ENCODE measurements around the gene ELAVL1. TPM values are rescaled to one million over a fixed set of nuclear protein-coding genes. Genes with fewer than 3 reads are reported as not detected.

The ELAVL1 gene
- total and polyA plus RNA-seq, 2 of the 13 experiments (the other 11 are each of a cell fraction or from before 2014, with no cell fraction given) = 27.9 to 38.4 TPM

GRCh38 chr19:8020681-8021080, 15.2 kb upstream of the ELAVL1 start:
- H4K20me1 ChIP-seq (ENCODE audit: insufficient read depth, low read length) = no peaks in the 10 kb centered on the region
- H3K79me2 ChIP-seq (ENCODE audit: insufficient read depth, low read length) = no peaks in the 10 kb centered on the region
- H3K27ac ChIP-seq (ENCODE audit: extremely low read length, insufficient read depth, low read length) = no peak overlapping the region
- POLR2A ChIA-PET = no interaction called here
- H3K36me3 ChIP-seq (replicated peaks in 1 of 2; ENCODE audit: control insufficient read depth in 1 of 2, insufficient read depth in 2 of 2, low read length in 2 of 2) = no peaks in the 10 kb centered on the region
- no peak overlapping the region for H3K4me2 ChIP-seq (ENCODE audit: low read depth, low read length)
- H3K27me3 ChIP-seq (ENCODE audit: control insufficient read depth in 1 of 2, insufficient read depth in 2 of 2, low read length in 2 of 2) = peaks cover 0 to 3% of the 10 kb centered on the region in 2 experiments; a peak in 1 of 5 replicates
- H3K9me3 ChIP-seq (ENCODE audit: low read length) = no peaks in the 10 kb centered on the region
- intact Hi-C loops (cut with micrococcal nuclease; ENCODE audit: unreplicated experiment) = no loop called here
- H3K9ac ChIP-seq (ENCODE audit: insufficient read depth, low read depth, low read length) = no peak overlapping the region
- ATAC-seq (no peak), FAIRE-seq (no peak), DNase-seq (ENCODE audit: low spot score) (no peak)
- H3K4me3 ChIP-seq (replicated peaks in 1 of 3; ENCODE audit: insufficient read depth in 1 of 3, low read depth in 2 of 3, low read length in 3 of 3) = no peak overlapping the region
- in situ Hi-C loops (cut with HindIII; ENCODE audit: extremely low pct_ligation_motif_present, low pct_unique_long_range_greater_than_20kb) = loop anchor here (25.0 kb wide), 1 partner anchor 242 kb away; no protein-coding TSS in a partner anchor
- H2AFZ ChIP-seq (ENCODE audit: low read length) = no peak overlapping the region
- H3K4me1 ChIP-seq (ENCODE audit: insufficient read depth, low read length) = peaks cover 41% of the 10 kb centered on the region
- CTCF ChIA-PET (ENCODE audit: low intra/inter-chr PET ratio, low total read pairs) = no interaction called here
- no TSS peak for BruUV-seq (replicated peaks)
- no peak for TF ChIP-seq KAT8 (CRISPR knock-in tag; IDR thresholded peaks at IDR 0.05)
- no peak for TF ChIP-seq NCOR1 (IDR thresholded peaks at IDR 0.05; ENCODE audit: borderline replicate concordance, low read length)
- no peak for TF ChIP-seq ZNF530 (CRISPR knock-in tag; IDR thresholded peaks at IDR 0.05; ENCODE audit: low read depth)
- no peak for TF ChIP-seq ZFP36L2 (CRISPR knock-in tag; IDR thresholded peaks at IDR 0.05)
- TF ChIP-seq ZNF331 (CRISPR knock-in tag; IDR thresholded peaks at IDR 0.05) = no peak
- TF ChIP-seq ZNF282 (IDR thresholded peaks at IDR 0.05; ENCODE audit: partially characterized antibody) = no peak
- TF ChIP-seq NCOA1 (CRISPR knock-in tag; IDR thresholded peaks at IDR 0.05) = no peak
- TF ChIP-seq MTF1 (CRISPR knock-in tag; IDR thresholded peaks at IDR 0.05) = no peak
- 77% methylated on average over 9 of the region's 9 CpGs for WGBS (ENCODE audit: low lambda C conversion rate)

- no peaks in the 10 kb centered on the region for H3K9me3 ChIP-seq (ENCODE audit: low read length)
- no peak overlapping the region for H3K9ac ChIP-seq (ENCODE audit: insufficient read depth, low read depth, low read length)
- intact Hi-C loops (cut with micrococcal nuclease; ENCODE audit: unreplicated experiment) (loop anchor here (5.0 kb wide), 1 partner anchor 139 kb away; no protein-coding TSS in a partner anchor), in situ Hi-C loops (cut with HindIII; ENCODE audit: extremely low pct_ligation_motif_present, low pct_unique_long_range_greater_than_20kb) (loop anchor here (25.0 kb wide), 1 partner anchor 244 kb away; no protein-coding TSS in a partner anchor)
- peak; percentile 89 for ATAC-seq
- H3K4me1 ChIP-seq (ENCODE audit: insufficient read depth, low read length) = peaks cover 36% of the 10 kb centered on the region
- no peak overlapping the region for H3K27ac ChIP-seq (ENCODE audit: extremely low read length, insufficient read depth, low read length)
- 66% methylated on average over 14 of the region's 14 CpGs for WGBS (ENCODE audit: low lambda C conversion rate)
- FAIRE-seq = peak; percentile 21
- no peak overlapping the region for H3K4me3 ChIP-seq (replicated peaks in 1 of 3; ENCODE audit: insufficient read depth in 1 of 3, low read depth in 2 of 3, low read length in 3 of 3)
- H3K4me2 ChIP-seq (ENCODE audit: low read depth, low read length) = no peak overlapping the region
- peaks cover 0 to 3% of the 10 kb centered on the region in 2 experiments; a peak in 1 of 5 replicates for H3K27me3 ChIP-seq (ENCODE audit: control insufficient read depth in 1 of 2, insufficient read depth in 2 of 2, low read length in 2 of 2)
- no peak overlapping the region for H2AFZ ChIP-seq (ENCODE audit: low read length)
- ChIA-PET CTCF (ENCODE audit: low intra/inter-chr PET ratio, low total read pairs) (interaction anchor here (1.0 to 1.8 kb wide), 2 partner anchors 52 to 236 kb away, joined by 3 to 4 read pairs; no protein-coding TSS in a partner anchor), POLR2A (no interaction called here)
- no TSS peak for BruUV-seq (replicated peaks)
- H3K36me3 ChIP-seq (replicated peaks in 1 of 2; ENCODE audit: control insufficient read depth in 1 of 2, insufficient read depth in 2 of 2, low read length in 2 of 2) = no peaks in the 10 kb centered on the region
- no peaks in the 10 kb centered on the region for H4K20me1 ChIP-seq (ENCODE audit: insufficient read depth, low read length)
- H3K79me2 ChIP-seq (ENCODE audit: insufficient read depth, low read length) = no peaks in the 10 kb centered on the region
- peak; percentile 45 for DNase-seq (ENCODE audit: low spot score)
- TF ChIP-seq THAP11 (CRISPR knock-in tag; IDR thresholded peaks at IDR 0.05) (0 out of 2 replicates have a peak, but pooled peaks have one; percentile 15), KDM2A (CRISPR knock-in tag; IDR thresholded peaks at IDR 0.05; ENCODE audit: borderline replicate concordance, low read depth) (peak; percentile 73), MAZ (IDR thresholded peaks at IDR 0.05; ENCODE audit: borderline replicate concordance, low read depth, low read length) (no peak), MAZ (CRISPR knock-in tag; IDR thresholded peaks at IDR 0.05; ENCODE audit: low read depth) (0 out of 2 replicates have a peak, but pooled peaks have one; percentile 22), ETV5 (CRISPR knock-in tag; IDR thresholded peaks at IDR 0.05; ENCODE audit: borderline replicate concordance) (0 out of 2 replicates have a peak, but pooled peaks have one; percentile 30), CTCF (CRISPR knock-in tag; IDR thresholded peaks at IDR 0.05) (peak; percentile 87), ELF3 (CRISPR knock-in tag; IDR thresholded peaks at IDR 0.05) (peak; percentile 44; the same call in 1 of the 2 replicates), SMC3 (IDR thresholded peaks at IDR 0.05; ENCODE audit: low read length) (peak; percentile 80), PCBP1 (IDR thresholded peaks at IDR 0.05; ENCODE audit: borderline replicate concordance, low read depth, low read length) (no peak)
These were observed 12.4 kb upstream of the ELAVL1 start for GRCh38 chr19:8017808-8018207.
